GM23338 (cell line): ENCODE measurements around the gene PREP. TPM values are rescaled to one million over a fixed set of nuclear protein-coding genes. Genes with fewer than 3 reads are reported as not detected.

Experiments used
- ATAC-seq: fragments of 200-7000 bp; cut with Tn5 transposase; 3 replicates; pipeline ENCODE4 v1.9.1; 2020
- DNase-seq: peaks from one replicate; pipeline ENCODE4 v3.0.0-alpha.2; 2015; ENCODE audit warnings: low spot score
- H2AFZ ChIP-seq: fragments of 200-600 bp; sonication (generic); 2 replicates; pipeline ENCODE4 v1.8.0; 2016; ENCODE audit warnings: antibody characterized with exemption, mild to moderate bottlenecking, moderate library complexity
- H3F3A ChIP-seq: fragments of 200-600 bp; sonication (generic); replicated peaks from 2 replicates; pipeline ENCODE4 v1.8.0; 2017; ENCODE audit warnings: antibody characterized with exemption, mixed run types, low read depth
- H3K27ac ChIP-seq: fragments of 200-600 bp; sonication (generic); 2 replicates; pipeline ENCODE4 v1.6.1; 2016; ENCODE audit warnings: low read depth
- H3K27me3 ChIP-seq: fragments of 200-600 bp; sonication (generic); 2 replicates; pipeline ENCODE4 v1.8.0; 2016; ENCODE audit warnings: mild to moderate bottlenecking, mixed run types, moderate library complexity; ENCODE audit not compliant: insufficient read depth
- H3K36me3 ChIP-seq: fragments of 200-600 bp; sonication (generic); 2 replicates; pipeline ENCODE4 v1.8.0; 2016; ENCODE audit warnings: mild to moderate bottlenecking; ENCODE audit not compliant: insufficient read depth
- H3K4me1 ChIP-seq: fragments of 200-600 bp; sonication (generic); 2 replicates; pipeline ENCODE4 v1.8.0; 2016; ENCODE audit warnings: mild to moderate bottlenecking, moderate library complexity; ENCODE audit not compliant: insufficient read depth
- H3K4me2 ChIP-seq: fragments of 200-600 bp; sonication (generic); 2 replicates; pipeline ENCODE4 v1.7.1; 2017; ENCODE audit warnings: mixed run types
- H3K4me3 ChIP-seq: fragments of 200-600 bp; sonication (generic); 2 replicates; pipeline ENCODE4 v1.6.1; 2016; ENCODE audit warnings: mixed run types
- H3K79me2 ChIP-seq: fragments of 200-600 bp; sonication (generic); replicated peaks from 2 replicates; pipeline ENCODE4 v1.8.0; 2017; ENCODE audit warnings: mild to moderate bottlenecking; ENCODE audit not compliant: insufficient read depth
- H3K9me2 ChIP-seq: fragments of 200-600 bp; sonication (generic); 2 replicates; pipeline ENCODE4 v1.8.0; 2017; ENCODE audit not compliant: insufficient read depth
- H4K20me1 ChIP-seq: fragments of 200-600 bp; sonication (generic); replicated peaks from 2 replicates; pipeline ENCODE4 v1.8.0; 2017; ENCODE audit warnings: mild to moderate bottlenecking; ENCODE audit not compliant: insufficient read depth
- H3K27ac Mint-ChIP-seq: 2 replicates; pipeline ENCODE4 v1.8.0; 2020; ENCODE audit warnings: inconsistent platforms, mild to moderate bottlenecking, moderate library complexity, mixed read lengths
- H3K27me3 Mint-ChIP-seq: 3 replicates; pipeline ENCODE4 v1.8.0; 2022; ENCODE audit warnings: low read depth, mild to moderate bottlenecking, moderate library complexity, mixed read lengths, inconsistent platforms; ENCODE audit not compliant: insufficient read depth, poor library complexity
- H3K36me3 Mint-ChIP-seq: 3 replicates; pipeline ENCODE4 v1.8.0; 2021; ENCODE audit warnings: low read depth, mild to moderate bottlenecking, inconsistent platforms, moderate library complexity, mixed read lengths
- H3K4me1 Mint-ChIP-seq: 3 replicates; pipeline ENCODE4 v1.8.0; 2020; ENCODE audit warnings: mild to moderate bottlenecking, inconsistent platforms, mixed read lengths
- H3K4me3 Mint-ChIP-seq: 3 replicates; pipeline ENCODE4 v1.8.0; 2021; ENCODE audit warnings: moderate library complexity, mild to moderate bottlenecking, inconsistent platforms, mixed read lengths
- H3K9me3 Mint-ChIP-seq: 3 replicates; pipeline ENCODE4 v1.8.0; 2020; ENCODE audit warnings: moderate library complexity, mild to moderate bottlenecking, inconsistent platforms, mixed read lengths
- CREB1 ChIP-seq: fragments of 250-450 bp; sonication (Bioruptor Pico); IDR thresholded peaks from 2 replicates; pipeline ENCODE4 v1.5.0; 2020; ENCODE audit warnings: low read depth, mild to moderate bottlenecking, moderate library complexity
- EZH2 ChIP-seq: fragments of 200-600 bp; sonication (generic); IDR thresholded peaks from one replicate; pipeline ENCODE4 v1.8.0; 2017; ENCODE audit warnings: antibody characterized with exemption, mild to moderate bottlenecking, low read depth; ENCODE audit not compliant: unreplicated experiment
- EZH2phosphoT487 ChIP-seq: fragments of 200-600 bp; sonication (generic); IDR thresholded peaks from one replicate; pipeline ENCODE4 v1.8.1; 2018; ENCODE audit warnings: antibody characterized with exemption; ENCODE audit not compliant: unreplicated experiment
- JUNB ChIP-seq: IDR thresholded peaks from one replicate; pipeline ENCODE4 v1.6.1; 2016; ENCODE audit warnings: antibody characterized with exemption; ENCODE audit not compliant: unreplicated experiment
- NANOG ChIP-seq: IDR thresholded peaks from 2 replicates; pipeline ENCODE4 v1.6.1; 2016; ENCODE audit warnings: antibody characterized with exemption, borderline replicate concordance
- POLR2AphosphoS5 ChIP-seq: IDR thresholded peaks from 2 replicates; pipeline ENCODE4 v1.6.1; 2016; ENCODE audit warnings: antibody characterized with exemption, low read depth
- STAT1 ChIP-seq: IDR thresholded peaks from one replicate; pipeline ENCODE4 v1.6.1; 2016; ENCODE audit warnings: antibody characterized with exemption; ENCODE audit not compliant: unreplicated experiment
- ZNF114 ChIP-seq: fragments of 250-450 bp; sonication (Bioruptor Pico); IDR thresholded peaks from 2 replicates; pipeline ENCODE4 v1.5.0; 2020; ENCODE audit warnings: mild to moderate bottlenecking, moderate library complexity
- polyA plus RNA-seq: library from polyadenylated mRNA; unstranded; fragments of >200 nt; fragmentation: Nextera tagmentation; extraction: Ambion mirVana; gene quantifications from 2 replicates; pipeline ENCODE4 v1.2.1, GENCODE V29; 2016
- total RNA-seq: library from RNA; depleted of rRNA; stranded (reverse); fragments of >200 nt; shearing (Covaris generic); gene quantifications from 2 replicates; pipeline ENCODE4 v1.2.3, GENCODE V29; 2014
- TF ChIP-seq, protein P1 (sequence below): fragments of 250-450 bp; sonication (Bioruptor Pico); IDR thresholded peaks from 2 replicates; pipeline ENCODE4 v1.5.0; 2020; ENCODE audit warnings: mild to moderate bottlenecking, moderate library complexity
- TF ChIP-seq, protein P2 (sequence below): IDR thresholded peaks from one replicate; pipeline ENCODE4 v1.6.1; 2018; ENCODE audit warnings: antibody characterized with exemption; ENCODE audit not compliant: unreplicated experiment
- TF ChIP-seq, protein P3 (sequence below), 2 experiments: fragments of 200-600 bp in 1 of 2; sonication (generic) in 1 of 2; conservative IDR thresholded peaks; 2 replicates each; pipeline versions ENCODE4 v1.5.1 to v1.6.1; 2016 to 2017; ENCODE audit warnings: antibody characterized with exemption in 2 of 2, low read depth in 2 of 2, mild to moderate bottlenecking in 2 of 2, moderate library complexity in 1 of 2

PREP gene
- total and polyA plus RNA-seq, 2 experiments from 2014 or later, result 28.5 to 52.7 TPM

DNA sequence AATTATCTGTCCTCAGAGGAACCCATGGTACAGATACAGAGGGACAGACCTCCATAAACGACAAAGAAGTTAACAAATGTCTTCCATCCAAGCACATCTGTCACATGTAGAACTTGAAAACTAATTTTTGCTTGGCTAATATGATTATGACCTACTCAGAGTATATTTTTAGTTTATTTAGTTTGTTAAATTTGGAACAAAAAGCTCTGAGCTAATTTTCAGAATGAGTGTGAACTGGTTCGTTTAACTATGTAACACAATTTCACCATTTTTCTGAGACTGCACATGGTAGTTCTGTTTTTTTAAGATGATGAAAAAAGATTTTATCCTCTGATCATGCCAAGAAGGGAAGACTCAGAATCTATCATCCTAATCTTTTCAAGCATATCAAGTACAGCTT, 34.4 kb upstream of the PREP start:
- no peak overlapping the region for H2AFZ ChIP-seq
- no peak for DNase-seq
- no peak overlapping the region for H3K4me3 ChIP-seq
- no peaks in the 10 kb centered on the region for H3K27me3 ChIP-seq
- Mint-ChIP-seq H3K27ac (no peak overlapping the region), H3K36me3 (no peaks in the 10 kb centered on the region), H3K9me3 (no peaks in the 10 kb centered on the region), H3K4me1 (peaks cover 3% of the 10 kb centered on the region; the same call in 1 of the 3 replicates), H3K27me3 (no peaks in the 10 kb centered on the region), H3K4me3 (no peak overlapping the region)
- no peak overlapping the region for H3K4me2 ChIP-seq
- H4K20me1 ChIP-seq, result no peaks in the 10 kb centered on the region
- no peaks in the 10 kb centered on the region for H3K79me2 ChIP-seq
- no peak for ATAC-seq
- H3K36me3 ChIP-seq, result no peaks in the 10 kb centered on the region
- no peak for TF ChIP-seq JUNB
- TF ChIP-seq POLR2AphosphoS5, result no peak
- H3K4me1 ChIP-seq, result no peaks in the 10 kb centered on the region
- no peak overlapping the region for H3K27ac ChIP-seq
- no peaks in the 10 kb centered on the region for H3K9me2 ChIP-seq
- no peaks in the 10 kb centered on the region for H3F3A ChIP-seq

DNA sequence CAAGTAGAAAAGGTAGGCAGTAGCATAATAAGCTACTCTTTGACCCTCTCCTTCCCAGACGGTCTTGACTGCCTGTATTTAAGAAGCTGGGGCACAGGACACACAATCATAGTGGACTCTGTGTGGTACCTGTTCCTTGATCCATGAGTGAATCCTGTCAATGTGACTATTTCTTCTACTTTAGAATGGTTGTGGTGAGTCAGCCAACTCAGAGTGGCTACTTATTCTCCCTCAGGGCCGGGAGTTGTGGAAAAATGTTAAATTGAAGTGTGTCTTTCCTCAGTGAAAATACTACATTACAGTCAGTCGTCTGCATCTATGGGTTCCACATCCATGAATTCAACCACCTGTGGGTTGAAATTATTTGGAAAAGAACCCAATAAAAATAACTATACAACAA, 30.8 kb upstream of the PREP start:
- H3K4me3 Mint-ChIP-seq, result no peak overlapping the region
- H3K27ac ChIP-seq, result no peak overlapping the region
- DNase-seq (no peak), ATAC-seq (no peak)
- H3K27ac Mint-ChIP-seq, result no peak overlapping the region
- H3K36me3 Mint-ChIP-seq, result no peaks in the 10 kb centered on the region
- no peak overlapping the region for H3K4me2 ChIP-seq
- no peaks in the 10 kb centered on the region for H3K27me3 Mint-ChIP-seq
- no peak overlapping the region for H2AFZ ChIP-seq
- no peaks in the 10 kb centered on the region for H3K36me3 ChIP-seq
- no peak overlapping the region for H3K4me3 ChIP-seq
- H3K79me2 ChIP-seq, result no peaks in the 10 kb centered on the region
- no peaks in the 10 kb centered on the region for H4K20me1 ChIP-seq
- no peaks in the 10 kb centered on the region for H3K9me3 Mint-ChIP-seq
- H3K4me1 Mint-ChIP-seq, result peaks cover 3% of the 10 kb centered on the region; the same call in 2 of the 3 replicates
- H3K9me2 ChIP-seq, result no peaks in the 10 kb centered on the region
- H3K4me1 ChIP-seq, result no peaks in the 10 kb centered on the region
- H3K27me3 ChIP-seq, result no peaks in the 10 kb centered on the region
- no peaks in the 10 kb centered on the region for H3F3A ChIP-seq
- TF ChIP-seq CREB1 (CRISPR knock-in tag) (no peak), NANOG (no peak), ZNF114 (no peak), EZH2 (no peak), EZH2phosphoT487 (no peak), STAT1 (no peak)
- TF ChIP-seq, protein P1, sequence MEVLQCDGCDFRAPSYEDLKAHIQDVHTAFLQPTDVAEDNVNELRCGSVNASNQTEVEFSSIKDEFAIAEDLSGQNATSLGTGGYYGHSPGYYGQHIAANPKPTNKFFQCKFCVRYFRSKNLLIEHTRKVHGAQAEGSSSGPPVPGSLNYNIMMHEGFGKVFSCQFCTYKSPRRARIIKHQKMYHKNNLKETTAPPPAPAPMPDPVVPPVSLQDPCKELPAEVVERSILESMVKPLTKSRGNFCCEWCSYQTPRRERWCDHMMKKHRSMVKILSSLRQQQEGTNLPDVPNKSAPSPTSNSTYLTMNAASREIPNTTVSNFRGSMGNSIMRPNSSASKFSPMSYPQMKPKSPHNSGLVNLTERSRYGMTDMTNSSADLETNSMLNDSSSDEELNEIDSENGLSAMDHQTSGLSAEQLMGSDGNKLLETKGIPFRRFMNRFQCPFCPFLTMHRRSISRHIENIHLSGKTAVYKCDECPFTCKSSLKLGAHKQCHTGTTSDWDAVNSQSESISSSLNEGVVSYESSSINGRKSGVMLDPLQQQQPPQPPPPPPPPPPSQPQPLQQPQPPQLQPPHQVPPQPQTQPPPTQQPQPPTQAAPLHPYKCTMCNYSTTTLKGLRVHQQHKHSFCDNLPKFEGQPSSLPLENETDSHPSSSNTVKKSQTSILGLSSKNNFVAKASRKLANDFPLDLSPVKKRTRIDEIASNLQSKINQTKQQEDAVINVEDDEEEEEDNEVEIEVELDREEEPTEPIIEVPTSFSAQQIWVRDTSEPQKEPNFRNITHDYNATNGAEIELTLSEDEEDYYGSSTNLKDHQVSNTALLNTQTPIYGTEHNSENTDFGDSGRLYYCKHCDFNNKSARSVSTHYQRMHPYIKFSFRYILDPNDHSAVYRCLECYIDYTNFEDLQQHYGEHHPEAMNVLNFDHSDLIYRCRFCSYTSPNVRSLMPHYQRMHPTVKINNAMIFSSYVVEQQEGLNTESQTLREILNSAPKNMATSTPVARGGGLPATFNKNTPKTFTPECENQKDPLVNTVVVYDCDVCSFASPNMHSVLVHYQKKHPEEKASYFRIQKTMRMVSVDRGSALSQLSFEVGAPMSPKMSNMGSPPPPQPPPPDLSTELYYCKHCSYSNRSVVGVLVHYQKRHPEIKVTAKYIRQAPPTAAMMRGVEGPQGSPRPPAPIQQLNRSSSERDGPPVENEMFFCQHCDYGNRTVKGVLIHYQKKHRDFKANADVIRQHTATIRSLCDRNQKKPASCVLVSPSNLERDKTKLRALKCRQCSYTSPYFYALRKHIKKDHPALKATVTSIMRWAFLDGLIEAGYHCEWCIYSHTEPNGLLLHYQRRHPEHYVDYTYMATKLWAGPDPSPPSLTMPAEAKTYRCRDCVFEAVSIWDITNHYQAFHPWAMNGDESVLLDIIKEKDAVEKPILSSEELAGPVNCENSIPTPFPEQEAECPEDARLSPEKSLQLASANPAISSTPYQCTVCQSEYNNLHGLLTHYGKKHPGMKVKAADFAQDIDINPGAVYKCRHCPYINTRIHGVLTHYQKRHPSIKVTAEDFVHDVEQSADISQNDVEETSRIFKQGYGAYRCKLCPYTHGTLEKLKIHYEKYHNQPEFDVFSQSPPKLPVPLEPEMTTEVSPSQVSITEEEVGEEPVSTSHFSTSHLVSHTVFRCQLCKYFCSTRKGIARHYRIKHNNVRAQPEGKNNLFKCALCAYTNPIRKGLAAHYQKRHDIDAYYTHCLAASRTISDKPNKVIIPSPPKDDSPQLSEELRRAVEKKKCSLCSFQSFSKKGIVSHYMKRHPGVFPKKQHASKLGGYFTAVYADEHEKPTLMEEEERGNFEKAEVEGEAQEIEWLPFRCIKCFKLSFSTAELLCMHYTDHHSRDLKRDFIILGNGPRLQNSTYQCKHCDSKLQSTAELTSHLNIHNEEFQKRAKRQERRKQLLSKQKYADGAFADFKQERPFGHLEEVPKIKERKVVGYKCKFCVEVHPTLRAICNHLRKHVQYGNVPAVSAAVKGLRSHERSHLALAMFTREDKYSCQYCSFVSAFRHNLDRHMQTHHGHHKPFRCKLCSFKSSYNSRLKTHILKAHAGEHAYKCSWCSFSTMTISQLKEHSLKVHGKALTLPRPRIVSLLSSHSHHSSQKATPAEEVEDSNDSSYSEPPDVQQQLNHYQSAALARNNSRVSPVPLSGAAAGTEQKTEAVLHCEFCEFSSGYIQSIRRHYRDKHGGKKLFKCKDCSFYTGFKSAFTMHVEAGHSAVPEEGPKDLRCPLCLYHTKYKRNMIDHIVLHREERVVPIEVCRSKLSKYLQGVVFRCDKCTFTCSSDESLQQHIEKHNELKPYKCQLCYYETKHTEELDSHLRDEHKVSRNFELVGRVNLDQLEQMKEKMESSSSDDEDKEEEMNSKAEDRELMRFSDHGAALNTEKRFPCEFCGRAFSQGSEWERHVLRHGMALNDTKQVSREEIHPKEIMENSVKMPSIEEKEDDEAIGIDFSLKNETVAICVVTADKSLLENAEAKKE (CRISPR knock-in tag), result no peak
- TF ChIP-seq, protein P2, sequence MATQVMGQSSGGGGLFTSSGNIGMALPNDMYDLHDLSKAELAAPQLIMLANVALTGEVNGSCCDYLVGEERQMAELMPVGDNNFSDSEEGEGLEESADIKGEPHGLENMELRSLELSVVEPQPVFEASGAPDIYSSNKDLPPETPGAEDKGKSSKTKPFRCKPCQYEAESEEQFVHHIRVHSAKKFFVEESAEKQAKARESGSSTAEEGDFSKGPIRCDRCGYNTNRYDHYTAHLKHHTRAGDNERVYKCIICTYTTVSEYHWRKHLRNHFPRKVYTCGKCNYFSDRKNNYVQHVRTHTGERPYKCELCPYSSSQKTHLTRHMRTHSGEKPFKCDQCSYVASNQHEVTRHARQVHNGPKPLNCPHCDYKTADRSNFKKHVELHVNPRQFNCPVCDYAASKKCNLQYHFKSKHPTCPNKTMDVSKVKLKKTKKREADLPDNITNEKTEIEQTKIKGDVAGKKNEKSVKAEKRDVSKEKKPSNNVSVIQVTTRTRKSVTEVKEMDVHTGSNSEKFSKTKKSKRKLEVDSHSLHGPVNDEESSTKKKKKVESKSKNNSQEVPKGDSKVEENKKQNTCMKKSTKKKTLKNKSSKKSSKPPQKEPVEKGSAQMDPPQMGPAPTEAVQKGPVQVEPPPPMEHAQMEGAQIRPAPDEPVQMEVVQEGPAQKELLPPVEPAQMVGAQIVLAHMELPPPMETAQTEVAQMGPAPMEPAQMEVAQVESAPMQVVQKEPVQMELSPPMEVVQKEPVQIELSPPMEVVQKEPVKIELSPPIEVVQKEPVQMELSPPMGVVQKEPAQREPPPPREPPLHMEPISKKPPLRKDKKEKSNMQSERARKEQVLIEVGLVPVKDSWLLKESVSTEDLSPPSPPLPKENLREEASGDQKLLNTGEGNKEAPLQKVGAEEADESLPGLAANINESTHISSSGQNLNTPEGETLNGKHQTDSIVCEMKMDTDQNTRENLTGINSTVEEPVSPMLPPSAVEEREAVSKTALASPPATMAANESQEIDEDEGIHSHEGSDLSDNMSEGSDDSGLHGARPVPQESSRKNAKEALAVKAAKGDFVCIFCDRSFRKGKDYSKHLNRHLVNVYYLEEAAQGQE, result no peak
- TF ChIP-seq, protein P3, sequence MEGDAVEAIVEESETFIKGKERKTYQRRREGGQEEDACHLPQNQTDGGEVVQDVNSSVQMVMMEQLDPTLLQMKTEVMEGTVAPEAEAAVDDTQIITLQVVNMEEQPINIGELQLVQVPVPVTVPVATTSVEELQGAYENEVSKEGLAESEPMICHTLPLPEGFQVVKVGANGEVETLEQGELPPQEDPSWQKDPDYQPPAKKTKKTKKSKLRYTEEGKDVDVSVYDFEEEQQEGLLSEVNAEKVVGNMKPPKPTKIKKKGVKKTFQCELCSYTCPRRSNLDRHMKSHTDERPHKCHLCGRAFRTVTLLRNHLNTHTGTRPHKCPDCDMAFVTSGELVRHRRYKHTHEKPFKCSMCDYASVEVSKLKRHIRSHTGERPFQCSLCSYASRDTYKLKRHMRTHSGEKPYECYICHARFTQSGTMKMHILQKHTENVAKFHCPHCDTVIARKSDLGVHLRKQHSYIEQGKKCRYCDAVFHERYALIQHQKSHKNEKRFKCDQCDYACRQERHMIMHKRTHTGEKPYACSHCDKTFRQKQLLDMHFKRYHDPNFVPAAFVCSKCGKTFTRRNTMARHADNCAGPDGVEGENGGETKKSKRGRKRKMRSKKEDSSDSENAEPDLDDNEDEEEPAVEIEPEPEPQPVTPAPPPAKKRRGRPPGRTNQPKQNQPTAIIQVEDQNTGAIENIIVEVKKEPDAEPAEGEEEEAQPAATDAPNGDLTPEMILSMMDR (conservative IDR thresholded peaks at IDR 0.05; ENCODE audit: low read depth in 2 of 2), result no peak
